HepG2 (cell line): ENCODE measurements around the gene PRPSAP1.

Source experiments
- EP300 ChIP-seq, 3 experiments: sonication (generic) in 1 of 3; formaldehyde crosslinking in 1 of 3; IDR thresholded peaks; 2 replicates each; pipeline versions ENCODE4 v1.5.1 to v1.6.1; 2011 to 2020; ENCODE audit warnings: low read depth in 2 of 3, low read length in 2 of 3, borderline replicate concordance in 1 of 3, improper control_type of control experiment in 1 of 3, mild to moderate bottlenecking in 1 of 3, missing genetic modification reagents in 1 of 3, moderate library complexity in 1 of 3
- HMG20B ChIP-seq: conservative IDR thresholded peaks from 2 replicates; pipeline ENCODE4 v1.6.1; 2016; ENCODE audit warnings: missing genetic modification reagents, missing compliant biosample characterization
- HNF1B ChIP-seq: sonication (generic); formaldehyde crosslinking; IDR thresholded peaks from 2 replicates; pipeline ENCODE4 v1.5.1; 2020; ENCODE audit warnings: mild to moderate bottlenecking, moderate library complexity, missing genetic modification reagents
- POLR2A ChIP-seq, 2 experiments: IDR thresholded peaks; 2 replicates each; pipeline ENCODE4 v1.6.1; 2011; ENCODE audit warnings: low read depth in 2 of 2, low read length in 2 of 2, mild to moderate bottlenecking in 1 of 2, moderate library complexity in 1 of 2; ENCODE audit not compliant: insufficient read depth in 1 of 2
- TAF15 ChIP-seq: fragments of 200-400 bp; formaldehyde crosslinking; IDR thresholded peaks from one replicate; pipeline ENCODE4 v1.6.1; 2018; ENCODE audit warnings: mild to moderate bottlenecking, low read depth, low read length; ENCODE audit not compliant: poor library complexity, severe bottlenecking
- ZNF121 ChIP-seq: sonication (generic); formaldehyde crosslinking; IDR thresholded peaks from 2 replicates; pipeline ENCODE4 v1.5.0; 2020; ENCODE audit warnings: mild to moderate bottlenecking, missing genetic modification reagents

- no peak for TF ChIP-seq TAF15
- TF ChIP-seq HNF1B (CRISPR knock-in tag) = no peak
- TF ChIP-seq HMG20B (CRISPR knock-in tag) = peak; percentile 50; the same call in 1 of the 2 replicates
- TF ChIP-seq EP300 (IDR thresholded peaks at IDR 0.05; ENCODE audit: low read depth in 2 of 2, low read length in 2 of 2) = peak in 1 of 2 experiments; percentile 4; a peak in 2 of 4 replicates
- TF ChIP-seq EP300 (CRISPR knock-in tag; IDR thresholded peaks at IDR 0.05; ENCODE audit: borderline replicate concordance) = no peak; the same call in 1 of the 2 replicates
- peak; percentile 58; the same call in 1 of the 2 replicates for TF ChIP-seq ZNF121
- TF ChIP-seq POLR2A (IDR thresholded peaks at IDR 0.05; ENCODE audit: insufficient read depth in 1 of 2, low read depth in 2 of 2, low read length in 2 of 2) = peak in 1 of 2 experiments; percentile 44; a peak in 2 of 4 replicates
Measured at GRCh38 chr17:76382803-76383545, 29.3 kb upstream of the PRPSAP1 start.
